Measurements from ENCODE around the gene UBE2D4. TPM values are rescaled to one million over a fixed set of nuclear protein-coding genes. Genes with fewer than 3 reads are reported as not detected.

Gene UBE2D4
- total and polyA plus RNA-seq, 9 of the 15 experiments (the other 6 are each of a cell fraction or from before 2014, with no cell fraction given): 3.3 to 16.2 (median 7.5) TPM

DNA sequence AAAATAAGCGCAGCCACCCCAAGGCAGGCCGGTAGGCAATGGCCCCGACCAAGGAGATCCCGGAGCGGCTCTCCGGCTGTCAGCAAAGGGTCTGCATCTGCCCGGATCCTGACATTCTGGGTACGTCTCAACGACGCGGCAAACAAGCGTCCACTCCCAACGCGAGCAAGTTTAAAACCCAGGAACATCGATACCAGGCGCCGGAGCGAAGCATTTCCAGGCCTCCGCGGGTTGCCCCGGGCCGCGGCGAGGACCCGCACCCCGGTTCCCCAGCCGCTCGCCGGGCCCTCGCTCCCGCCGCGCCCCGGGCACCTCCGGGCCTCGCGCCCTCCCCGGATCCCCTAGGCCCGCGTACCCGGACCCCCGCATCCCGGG is 20.3 kb upstream of the UBE2D4 start:
- peak overlapping the region; percentile 68 for H3K4me2 ChIP-seq (ENCODE audit: insufficient read depth, low read length)
- peaks cover 15 to 26% of the 10 kb centered on the region in 2 experiments for H3K4me1 ChIP-seq (replicated peaks in 1 of 2; ENCODE audit: control insufficient read depth in 2 of 2, insufficient read depth in 2 of 2, low read length in 2 of 2)
- intact Hi-C loops (cut with micrococcal nuclease) (no loop called here), in situ Hi-C loops (cut with MboI) (no loop called here)
- ATAC-seq (peak; percentile 57), DNase-seq (ENCODE audit: extremely low read depth in 1 of 4, low spot score in 3 of 4) (peak in 2 of 4 experiments; percentile 45 to 55), FAIRE-seq (no peak)
- no peaks in the 10 kb centered on the region for H3K9me3 ChIP-seq (replicated peaks; ENCODE audit: control insufficient read depth, insufficient read depth, low read depth, low read length)
- H3K27ac ChIP-seq (ENCODE audit: extremely low read depth, low read depth, low read length): peak overlapping the region; percentile 63
- peaks cover 7% of the 10 kb centered on the region; the same call in 2 of the 3 replicates for H3K36me3 ChIP-seq (ENCODE audit: control insufficient read depth, insufficient read depth, low read length)
- peak overlapping the region; percentile 57 for H3K4me3 ChIP-seq
- H3K27me3 ChIP-seq (ENCODE audit: control insufficient read depth in 2 of 2, insufficient read depth in 2 of 2, low read length in 2 of 2): no peaks in the 10 kb centered on the region
- BruUV-seq (replicated peaks): no TSS peak
- TF ChIP-seq PHF8 (IDR thresholded peaks at IDR 0.05; ENCODE audit: borderline replicate concordance, low read length) (0 out of 2 replicates have a peak, but pooled peaks have one; percentile 31), MTA3 (IDR thresholded peaks at IDR 0.05; ENCODE audit: borderline replicate concordance) (no peak), RBBP5 (IDR thresholded peaks at IDR 0.05; ENCODE audit: borderline replicate concordance, insufficient read depth, low read length, poor library complexity, severe bottlenecking) (peak; percentile 73), YY1 (IDR thresholded peaks at IDR 0.05; ENCODE audit: borderline replicate concordance in 1 of 3, control insufficient read depth in 1 of 3, extremely low read depth in 1 of 3, insufficient read depth in 3 of 3, insufficient read length in 1 of 3, insufficient replicate concordance in 2 of 3, low read depth in 1 of 3, low read length in 2 of 3) (peak in 2 of 3 experiments; percentile 9 to 68), RBFOX2 (IDR thresholded peaks at IDR 0.05; ENCODE audit: low read depth, low read length) (peak; percentile 55), CBX8 (IDR thresholded peaks at IDR 0.05; ENCODE audit: borderline replicate concordance, extremely low read depth, low read depth, low read length, poor library complexity, severe bottlenecking) (no peak), ZFX (CRISPR knock-in tag; IDR thresholded peaks at IDR 0.05) (peak; percentile 60)
- TF ChIP-seq, protein P1, sequence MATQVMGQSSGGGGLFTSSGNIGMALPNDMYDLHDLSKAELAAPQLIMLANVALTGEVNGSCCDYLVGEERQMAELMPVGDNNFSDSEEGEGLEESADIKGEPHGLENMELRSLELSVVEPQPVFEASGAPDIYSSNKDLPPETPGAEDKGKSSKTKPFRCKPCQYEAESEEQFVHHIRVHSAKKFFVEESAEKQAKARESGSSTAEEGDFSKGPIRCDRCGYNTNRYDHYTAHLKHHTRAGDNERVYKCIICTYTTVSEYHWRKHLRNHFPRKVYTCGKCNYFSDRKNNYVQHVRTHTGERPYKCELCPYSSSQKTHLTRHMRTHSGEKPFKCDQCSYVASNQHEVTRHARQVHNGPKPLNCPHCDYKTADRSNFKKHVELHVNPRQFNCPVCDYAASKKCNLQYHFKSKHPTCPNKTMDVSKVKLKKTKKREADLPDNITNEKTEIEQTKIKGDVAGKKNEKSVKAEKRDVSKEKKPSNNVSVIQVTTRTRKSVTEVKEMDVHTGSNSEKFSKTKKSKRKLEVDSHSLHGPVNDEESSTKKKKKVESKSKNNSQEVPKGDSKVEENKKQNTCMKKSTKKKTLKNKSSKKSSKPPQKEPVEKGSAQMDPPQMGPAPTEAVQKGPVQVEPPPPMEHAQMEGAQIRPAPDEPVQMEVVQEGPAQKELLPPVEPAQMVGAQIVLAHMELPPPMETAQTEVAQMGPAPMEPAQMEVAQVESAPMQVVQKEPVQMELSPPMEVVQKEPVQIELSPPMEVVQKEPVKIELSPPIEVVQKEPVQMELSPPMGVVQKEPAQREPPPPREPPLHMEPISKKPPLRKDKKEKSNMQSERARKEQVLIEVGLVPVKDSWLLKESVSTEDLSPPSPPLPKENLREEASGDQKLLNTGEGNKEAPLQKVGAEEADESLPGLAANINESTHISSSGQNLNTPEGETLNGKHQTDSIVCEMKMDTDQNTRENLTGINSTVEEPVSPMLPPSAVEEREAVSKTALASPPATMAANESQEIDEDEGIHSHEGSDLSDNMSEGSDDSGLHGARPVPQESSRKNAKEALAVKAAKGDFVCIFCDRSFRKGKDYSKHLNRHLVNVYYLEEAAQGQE (IDR thresholded peaks at IDR 0.05; ENCODE audit: borderline replicate concordance): no peak
- TF ChIP-seq, protein P1 (CRISPR knock-in tag; IDR thresholded peaks at IDR 0.05; ENCODE audit: low read depth): no peak
- TF ChIP-seq, protein P2, sequence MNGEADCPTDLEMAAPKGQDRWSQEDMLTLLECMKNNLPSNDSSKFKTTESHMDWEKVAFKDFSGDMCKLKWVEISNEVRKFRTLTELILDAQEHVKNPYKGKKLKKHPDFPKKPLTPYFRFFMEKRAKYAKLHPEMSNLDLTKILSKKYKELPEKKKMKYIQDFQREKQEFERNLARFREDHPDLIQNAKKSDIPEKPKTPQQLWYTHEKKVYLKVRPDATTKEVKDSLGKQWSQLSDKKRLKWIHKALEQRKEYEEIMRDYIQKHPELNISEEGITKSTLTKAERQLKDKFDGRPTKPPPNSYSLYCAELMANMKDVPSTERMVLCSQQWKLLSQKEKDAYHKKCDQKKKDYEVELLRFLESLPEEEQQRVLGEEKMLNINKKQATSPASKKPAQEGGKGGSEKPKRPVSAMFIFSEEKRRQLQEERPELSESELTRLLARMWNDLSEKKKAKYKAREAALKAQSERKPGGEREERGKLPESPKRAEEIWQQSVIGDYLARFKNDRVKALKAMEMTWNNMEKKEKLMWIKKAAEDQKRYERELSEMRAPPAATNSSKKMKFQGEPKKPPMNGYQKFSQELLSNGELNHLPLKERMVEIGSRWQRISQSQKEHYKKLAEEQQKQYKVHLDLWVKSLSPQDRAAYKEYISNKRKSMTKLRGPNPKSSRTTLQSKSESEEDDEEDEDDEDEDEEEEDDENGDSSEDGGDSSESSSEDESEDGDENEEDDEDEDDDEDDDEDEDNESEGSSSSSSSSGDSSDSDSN (IDR thresholded peaks at IDR 0.05; ENCODE audit: borderline replicate concordance in 1 of 2, low read depth in 2 of 2, low read length in 2 of 2): peak in 1 of 2 experiments; percentile 15; a peak in 1 of 4 replicates
- H3K9me1 ChIP-seq (ENCODE audit: control insufficient read depth, insufficient read depth, low read length): no peaks in the 10 kb centered on the region
- ChIA-PET CTCF (ENCODE audit: low intra/inter-chr PET ratio) (no interaction called here), POLR2A (interaction anchor here (1.5 kb wide), 1 partner anchor 20 kb away, joined by 3 read pairs; the partner anchor contains the start of gene UBE2D4)
- H2AFZ ChIP-seq (ENCODE audit: low read depth, low read length): peak overlapping the region; percentile 77
- 0% methylated on average over 18 of the region's 43 CpGs for WGBS (ENCODE audit: insufficient coverage, low coverage, missing lambda C conversion rate)
- H4K20me1 ChIP-seq (replicated peaks; ENCODE audit: control insufficient read depth, insufficient read depth, low read length): peaks cover 25% of the 10 kb centered on the region; the same call in 1 of the 2 replicates
- H3K79me2 ChIP-seq (ENCODE audit: control insufficient read depth, insufficient read depth, low read length): peaks cover 48% of the 10 kb centered on the region
- H3K9ac ChIP-seq (ENCODE audit: insufficient read depth in 1 of 2, low read depth in 2 of 2, low read length in 2 of 2): peak overlapping the region; percentile 70 to 97
